HTR-8/SVneo (cell line): ENCODE data around the gene NBEA.
"Not testable (repeated sequence)": the region's sequence is repeated elsewhere in the genome, so short reads cannot be mapped to it uniquely, and the experiment has no call there.

Experiments used
- DNase-seq: peaks from one replicate; pipeline ENCODE4 v3.0.0; 2011; ENCODE audit warnings: low spot score, mixed read lengths; ENCODE audit not compliant: insufficient read length
- FAIRE-seq: peaks from 2 replicates; lab custom pipeline; 2011; peaks lifted over from hg19 to GRCh38; lab: Jason Lieb, UNC

Gene NBEA

GRCh38 chr13:34941835-34942731 is at the start of gene NBEA:
TSS of gene NBEA (plus strand) at chr13:34942270. CDS start at chr13:34942821, 551 bp downstream.
- FAIRE-seq (no peak), DNase-seq (peak; percentile 63)

- no peak for FAIRE-seq
Observed at GRCh38 chr13:34894756-34895155, 47.3 kb upstream of the NBEA start.

GRCh38 chr13:34897220-34897619 is 44.9 kb upstream of the NBEA start:
- FAIRE-seq (no peak), DNase-seq (no peak)

More at GRCh38 chr13:34894756-34895155, 47.3 kb upstream of the NBEA start:
- no peak for DNase-seq

GRCh38 chr13:34899888-34900287 is 42.2 kb upstream of the NBEA start:
- DNase-seq (no peak), FAIRE-seq (no peak)

GRCh38 chr13:34900288-34900739 is 41.8 kb upstream of the NBEA start:
- DNase-seq: no peak

GRCh38 chr13:34901572-34901971 is 40.5 kb upstream of the NBEA start:
- no peak for DNase-seq
- FAIRE-seq: no peak

More at GRCh38 chr13:34900288-34900739, 41.8 kb upstream of the NBEA start:
- FAIRE-seq: no peak

- no peak for DNase-seq
- FAIRE-seq: no peak
Observed at GRCh38 chr13:34911159-34911558, 30.9 kb upstream of the NBEA start.

GRCh38 chr13:34913040-34913439 is 29.0 kb upstream of the NBEA start:
- FAIRE-seq (no peak), DNase-seq (peak; percentile 2)

GRCh38 chr13:34914416-34914815 is 27.7 kb upstream of the NBEA start:
- FAIRE-seq (no peak), DNase-seq (no peak)

- DNase-seq (no peak), FAIRE-seq (no peak)
Observed at GRCh38 chr13:34926508-34926907, 15.6 kb upstream of the NBEA start.

GRCh38 chr13:34928676-34929075 is 13.4 kb upstream of the NBEA start:
- not testable (repeated sequence) for DNase-seq, FAIRE-seq

- DNase-seq (no peak), FAIRE-seq (no peak)
Observed at GRCh38 chr13:34931572-34931971, 10.5 kb upstream of the NBEA start.

GRCh38 chr13:34933349-34933748 is 8.7 kb upstream of the NBEA start:
- FAIRE-seq: no peak
- DNase-seq: no peak

- DNase-seq: no peak
- no peak for FAIRE-seq
Observed at GRCh38 chr13:34933786-34934185, 8.3 kb upstream of the NBEA start.

- DNase-seq (no peak), FAIRE-seq (no peak)
Observed at GRCh38 chr13:34935841-34936240, 6.2 kb upstream of the NBEA start.

- no peak for FAIRE-seq
- no peak for DNase-seq
Observed at GRCh38 chr13:34939771-34940170, 2.3 kb upstream of the NBEA start.

- DNase-seq: no peak
- no peak for FAIRE-seq
Observed at GRCh38 chr13:34941436-34941834, 635 bp upstream of the NBEA start.

- peak; percentile 5 for DNase-seq
- no peak for FAIRE-seq
Observed at GRCh38 chr13:34942732-34943435, 814 bp downstream of the NBEA start.

- no peak for DNase-seq
- no peak for FAIRE-seq
Observed at GRCh38 chr13:34943436-34944273, 1.6 kb downstream of the NBEA start.

- FAIRE-seq: no peak
- DNase-seq: no peak
Observed at GRCh38 chr13:34944274-34944634, 2.2 kb downstream of the NBEA start.
